OCI-LY1 (cell line): ENCODE data around the gene PAX8.

Source experiments
- CTCF ChIP-seq: fragments of 200-600 bp; sonication (generic), shearing (Covaris generic); IDR thresholded peaks from 2 replicates; pipeline ENCODE4 v1.5.1; 2017; ENCODE audit warnings: mild to moderate bottlenecking, antibody characterized with exemption, low read length, moderate library complexity, mixed read lengths
- EZH2 ChIP-seq: fragments of 200-600 bp; sonication (generic), shearing (Covaris generic); IDR thresholded peaks from 2 replicates; pipeline ENCODE4 v1.8.0; 2017; ENCODE audit warnings: borderline replicate concordance, mixed run types, mild to moderate bottlenecking, antibody characterized with exemption, low read length, moderate library complexity, mixed read lengths

DNA sequence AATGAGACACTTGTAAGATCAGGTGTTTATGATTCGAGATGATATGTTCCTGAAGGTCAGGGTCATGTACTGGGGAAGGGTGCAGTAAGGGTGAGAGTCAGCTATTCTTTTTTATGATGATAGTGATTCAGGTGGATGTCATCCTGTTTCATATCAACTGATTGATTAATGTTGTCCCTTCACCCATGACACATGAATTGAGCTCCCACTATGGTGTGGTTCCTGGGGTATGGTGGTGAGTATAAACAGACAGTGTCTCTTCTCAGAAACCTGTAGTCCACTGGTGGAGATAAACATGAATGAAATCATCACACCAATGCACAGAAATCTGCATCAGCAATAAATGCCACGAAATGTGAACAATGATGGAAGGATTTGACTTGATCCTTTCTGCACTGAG is 37.4 kb upstream of the PAX8 start:
- TF ChIP-seq EZH2, result no peak
- TF ChIP-seq CTCF, result no peak
